C4-2B (cell line): ENCODE data around the gene PCNX1.

Experiments used
- CTCF ChIP-seq: fragments of 450-650 bp; conservative IDR thresholded peaks from 2 replicates; pipeline ENCODE4 v1.5.1; 2017; ENCODE audit warnings: mild to moderate bottlenecking
- ZFX ChIP-seq: fragments of 450-650 bp; IDR thresholded peaks from 2 replicates; pipeline ENCODE4 v1.6.1; 2017

GRCh38 chr14:70886421-70887206 is 20.6 kb upstream of the PCNX1 start:
- TF ChIP-seq CTCF = no peak
- TF ChIP-seq ZFX = no peak
